Activated CD8-positive, alpha-beta memory T cell treated with anti-CD3 and anti-CD28 coated beads, Interleukin-2, amount 50 U/mL, for 1 hour (primary cell): Measurements from ENCODE around the gene CHST8.

Experiments
- DNase-seq: peaks from one replicate; pipeline ENCODE4 v3.0.0-alpha.2; 2020; ENCODE audit errors: extremely low read depth

The CHST8 gene

GRCh38 chr19:33673258-33673875 lies 51.6 kb downstream of the CHST8 start:
- no peak for DNase-seq

DNA sequence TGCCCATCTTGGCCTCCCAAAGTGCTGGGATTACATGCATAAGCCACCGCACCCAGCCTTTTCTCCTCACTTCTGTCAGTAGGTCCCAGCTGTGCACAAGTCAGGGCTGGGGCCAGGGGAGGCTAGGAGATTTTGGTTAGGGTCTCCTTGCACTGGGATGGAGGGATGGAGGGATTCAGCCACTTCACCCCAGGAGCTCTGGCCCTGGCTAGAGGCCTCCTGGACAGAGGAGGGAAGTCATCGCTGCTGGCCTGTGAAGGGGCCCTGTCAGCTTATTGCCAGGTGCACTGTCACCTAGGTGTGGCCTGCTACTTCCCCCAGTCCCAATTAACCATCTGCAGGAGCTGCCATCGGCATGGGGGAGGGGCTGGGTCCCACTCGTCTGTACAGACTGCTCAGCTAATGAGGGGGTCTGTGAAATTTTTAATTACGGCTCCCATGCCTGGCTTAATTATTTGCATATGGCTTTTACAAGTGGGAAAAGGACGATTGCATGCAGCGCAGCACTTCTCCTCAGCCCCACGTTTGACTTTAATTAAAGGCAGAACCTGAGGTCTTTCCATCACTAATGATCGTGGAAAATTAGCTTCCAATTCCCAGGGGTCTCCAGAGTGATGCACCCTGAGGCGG lies 52.4 kb downstream of the CHST8 start:
- no peak for DNase-seq

GRCh38 chr19:33674626-33675367 lies 53.0 kb downstream of the CHST8 start:
- DNase-seq = no peak

GRCh38 chr19:33675501-33676124 lies 53.9 kb downstream of the CHST8 start:
- no peak for DNase-seq

- DNase-seq = no peak
Measured at GRCh38 chr19:33676999-33677665, 55.4 kb downstream of the CHST8 start.

DNA sequence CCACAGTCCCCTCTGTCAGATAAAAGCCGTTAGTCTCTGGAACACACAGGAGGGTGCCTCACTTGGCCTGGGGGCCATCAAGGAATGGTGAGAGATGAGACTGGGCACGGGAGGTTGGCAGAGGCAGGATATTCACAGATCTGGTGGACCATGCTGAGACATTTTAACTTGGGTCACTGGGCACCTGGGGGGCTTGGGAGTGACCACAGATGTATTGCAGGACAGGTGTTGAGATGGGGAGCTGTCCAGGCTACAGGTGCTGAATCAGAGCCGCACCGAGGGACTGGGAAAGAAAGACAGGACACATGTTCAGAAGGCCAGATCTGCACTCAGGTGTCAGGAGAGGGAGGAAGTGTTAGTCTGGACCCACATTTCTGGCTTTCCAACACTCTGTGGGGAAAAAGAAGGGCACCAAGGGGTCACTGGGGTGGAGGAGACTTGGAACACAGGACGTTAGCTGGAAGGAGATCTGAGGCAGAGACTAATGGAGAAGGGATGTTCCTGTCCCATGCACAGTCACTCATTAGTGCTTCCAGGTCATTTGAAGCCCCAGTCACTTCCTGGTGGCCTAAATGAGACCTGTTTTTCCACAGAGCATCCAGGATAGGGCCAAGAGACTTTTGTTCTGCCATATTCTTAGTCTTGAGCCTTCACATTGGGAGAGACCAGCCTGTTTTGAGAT lies 56.1 kb downstream of the CHST8 start:
- no peak for DNase-seq

GRCh38 chr19:33678796-33679585 lies 57.2 kb downstream of the CHST8 start:
- DNase-seq = no peak

GRCh38 chr19:33679696-33680095 lies 57.9 kb downstream of the CHST8 start:
- DNase-seq = no peak

GRCh38 chr19:33681081-33681680 lies 59.4 kb downstream of the CHST8 start:
- DNase-seq = no peak

GRCh38 chr19:33683881-33684537 lies 62.3 kb downstream of the CHST8 start:
- DNase-seq = no peak

DNA sequence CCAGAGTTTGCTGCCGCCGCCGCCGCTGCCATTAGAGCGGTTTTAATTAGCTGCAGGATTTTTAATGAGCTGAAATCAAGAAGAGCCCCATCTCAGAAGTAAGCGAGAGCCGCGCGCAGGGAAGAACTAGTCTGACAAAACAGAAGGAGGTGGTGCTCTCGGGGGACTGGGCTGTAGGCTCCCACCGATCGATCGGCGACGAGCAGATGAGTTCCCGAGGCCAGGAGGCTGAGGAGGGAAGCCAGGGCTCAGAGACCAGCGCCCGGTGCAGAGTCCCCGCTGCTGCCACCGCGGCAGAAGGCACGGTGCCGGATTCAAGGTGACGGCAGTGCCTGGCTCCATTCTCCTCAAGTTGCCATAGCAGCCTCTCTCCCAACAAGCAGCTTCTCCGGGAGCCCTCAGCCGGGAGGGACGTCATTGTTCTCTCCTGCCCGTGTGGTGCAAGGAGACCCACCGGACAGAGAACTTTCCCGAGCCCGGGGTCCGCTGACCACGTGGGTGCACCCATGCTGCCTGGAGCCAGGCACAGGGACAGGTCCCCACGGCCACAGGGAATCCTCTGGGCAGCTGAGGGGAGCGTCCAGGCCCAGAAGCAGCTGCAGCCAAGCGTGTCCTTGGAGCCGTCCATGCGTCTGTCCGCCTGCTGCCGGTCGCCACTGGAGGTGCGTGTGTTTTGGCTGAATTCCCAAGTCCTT lies 62.9 kb downstream of the CHST8 start:
- DNase-seq = no peak

- DNase-seq = no peak
Measured at GRCh38 chr19:33685541-33685940, 63.8 kb downstream of the CHST8 start.

DNA sequence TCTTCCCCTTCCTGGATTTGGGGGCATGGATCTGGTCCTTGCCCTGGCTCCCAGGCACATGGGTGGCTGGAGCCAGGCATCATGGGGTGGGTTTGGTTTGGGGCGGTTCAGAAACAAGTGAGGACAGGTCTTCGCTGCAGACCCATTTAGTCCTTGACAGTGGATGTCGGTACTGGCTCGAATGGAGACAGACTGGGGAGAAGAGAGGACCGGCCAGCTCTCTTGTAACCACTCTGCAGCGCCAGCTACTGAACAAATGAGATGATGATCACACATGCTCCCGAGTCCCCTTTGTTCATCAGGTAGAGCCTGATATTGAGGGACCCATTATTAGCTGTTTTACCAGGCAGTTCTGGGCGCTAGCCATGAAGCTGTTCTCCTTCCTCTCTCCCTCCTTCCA lies 64.5 kb downstream of the CHST8 start:
- DNase-seq = no peak

- no peak for DNase-seq
Measured at GRCh38 chr19:33686687-33687480, 65.1 kb downstream of the CHST8 start.

GRCh38 chr19:33687481-33688170 lies 65.9 kb downstream of the CHST8 start:
- no peak for DNase-seq

- DNase-seq = no peak
Measured at GRCh38 chr19:33688171-33688992, 66.6 kb downstream of the CHST8 start.
